HepG2 (cell line): ENCODE data around the gene CREBBP. TPM values are rescaled to one million over a fixed set of nuclear protein-coding genes. Genes with fewer than 3 reads are reported as not detected.

ENCODE experiments used
- ATAC-seq: fragments of 200-7000 bp; cut with Tn5 transposase; 3 replicates; pipeline ENCODE4 v1.9.1; 2020; ENCODE audit warnings: mild to moderate bottlenecking, moderate library complexity
- BruUV-seq: library from RNA; stranded (reverse); fragments of 400-500 nt; replicated peaks from 2 replicates; lab custom pipeline; 2021; lab: Mats Ljungman, UMichigan
- CTCF ChIA-PET: fragments of 300-600 bp; formaldehyde crosslinking; extraction: SDS; loops from one replicate; lab custom pipeline; 2021; ENCODE audit warnings: low total read pairs, inconsistent platforms, low intra/inter-chr PET ratio; lab: Yijun Ruan, JAX
- POLR2A ChIA-PET: fragments of 350-600 bp; sonication (Branson Sonifier 250); formaldehyde crosslinking; loops from one replicate; lab custom pipeline; 2020; ENCODE audit warnings: antibody characterized with exemption, inconsistent platforms; lab: Yijun Ruan, JAX
- DNase-seq: peaks from one replicate; pipeline ENCODE4 v3.0.0-alpha.2; 2015; ENCODE audit warnings: low spot score
- FAIRE-seq: peaks from 3 replicates; lab custom pipeline; 2011; peaks lifted over from hg19 to GRCh38; lab: Jason Lieb, UNC
- H2AFZ ChIP-seq: one replicate; pipeline ENCODE4 v1.6.1; 2011; ENCODE audit warnings: low read length, inconsistent platforms
- H3K27ac ChIP-seq: fragments of 300-600 bp; 3 replicates; pipeline ENCODE4 v1.8.0; 2011; ENCODE audit warnings: mixed run types, mild to moderate bottlenecking, mixed read lengths, low read length, inconsistent platforms; ENCODE audit not compliant: insufficient read depth; ENCODE audit errors: extremely low read length
- H3K27me3 ChIP-seq, 2 experiments: fragments of 200-600 bp in 1 of 2; 2 replicates in 1 of 2; 3 replicates in 1 of 2; pipeline versions ENCODE4 v1.6.0 to v1.8.0; 2011; ENCODE audit warnings: low read length in 2 of 2, mild to moderate bottlenecking in 2 of 2, moderate library complexity in 2 of 2, inconsistent platforms in 1 of 2; ENCODE audit not compliant: insufficient read depth in 2 of 2, control insufficient read depth in 1 of 2
- H3K36me3 ChIP-seq, 2 experiments: fragments of 200-600 bp in 1 of 2; replicated peaks in 1 of 2; 2 replicates in 1 of 2; 3 replicates in 1 of 2; pipeline versions ENCODE4 v1.5.1 to v1.8.0; 2011; ENCODE audit warnings: low read length in 2 of 2, inconsistent platforms in 1 of 2; ENCODE audit not compliant: insufficient read depth in 2 of 2, control insufficient read depth in 1 of 2
- H3K4me1 ChIP-seq: 2 replicates; pipeline ENCODE4 v1.5.1; 2012; ENCODE audit warnings: low read length, inconsistent platforms; ENCODE audit not compliant: insufficient read depth
- H3K4me2 ChIP-seq: 2 replicates; pipeline ENCODE4 v1.6.0; 2011; ENCODE audit warnings: low read depth, low read length, inconsistent platforms
- H3K4me3 ChIP-seq, 3 experiments: fragments of 200-600 bp in 1 of 3; sonication (generic), shearing (Covaris generic) in 1 of 3; replicated peaks in 1 of 3; 2 replicates each; pipeline ENCODE4 v1.5.1; 2011 to 2016; ENCODE audit warnings: low read length in 3 of 3, inconsistent platforms in 2 of 3, low read depth in 2 of 3, mild to moderate bottlenecking in 2 of 3, control low read depth in 1 of 3, mixed read lengths in 1 of 3; ENCODE audit not compliant: insufficient read depth in 1 of 3
- H3K79me2 ChIP-seq: one replicate; pipeline ENCODE4 v1.6.1; 2011; ENCODE audit warnings: low read length, inconsistent platforms; ENCODE audit not compliant: insufficient read depth
- H3K9ac ChIP-seq: 2 replicates; pipeline ENCODE4 v1.6.0; 2011; ENCODE audit warnings: mild to moderate bottlenecking, low read depth, low read length, inconsistent platforms; ENCODE audit not compliant: insufficient read depth
- H3K9me3 ChIP-seq: 2 replicates; pipeline ENCODE4 v1.5.1; 2012; ENCODE audit warnings: mild to moderate bottlenecking, low read length
- H4K20me1 ChIP-seq: 2 replicates; pipeline ENCODE4 v1.6.0; 2011; ENCODE audit warnings: inconsistent platforms, mild to moderate bottlenecking, low read length, moderate library complexity; ENCODE audit not compliant: insufficient read depth
- AHR ChIP-seq: IDR thresholded peaks from 2 replicates; pipeline ENCODE4 v1.6.1; 2018; ENCODE audit warnings: missing genetic modification reagents, missing compliant biosample characterization
- BHLHE40 ChIP-seq: IDR thresholded peaks from 2 replicates; pipeline ENCODE4 v1.6.1; 2011; ENCODE audit warnings: low read length, improper control_type of control experiment
- BORCS8-MEF2B ChIP-seq: sonication (generic); formaldehyde crosslinking; IDR thresholded peaks from 2 replicates; pipeline ENCODE4 v1.8.0; 2022; ENCODE audit warnings: mild to moderate bottlenecking, missing genetic modification reagents
- SMARCC2 ChIP-seq: fragments of 450-650 bp; IDR thresholded peaks from 2 replicates; pipeline ENCODE4 v1.6.1; 2017; ENCODE audit warnings: antibody characterized with exemption, mild to moderate bottlenecking
- ZMYM3 ChIP-seq: sonication (generic); formaldehyde crosslinking; IDR thresholded peaks from 2 replicates; pipeline ENCODE4 v1.5.1; 2020; ENCODE audit warnings: mild to moderate bottlenecking, missing genetic modification reagents
- ZNF263 ChIP-seq: sonication (generic); formaldehyde crosslinking; IDR thresholded peaks from 2 replicates; pipeline ENCODE4 v1.4.0; 2020; ENCODE audit warnings: missing genetic modification reagents
- ZNF3 ChIP-seq: IDR thresholded peaks from 2 replicates; pipeline ENCODE4 v1.7.0; 2017; ENCODE audit warnings: inconsistent platforms
- ZNF337 ChIP-seq: sonication (generic); formaldehyde crosslinking; IDR thresholded peaks from 2 replicates; pipeline ENCODE4 v1.5.1; 2020; ENCODE audit warnings: missing genetic modification reagents, low read depth, mild to moderate bottlenecking, borderline replicate concordance
- ZNF547 ChIP-seq: sonication (generic); formaldehyde crosslinking; IDR thresholded peaks from 2 replicates; pipeline ENCODE4 v1.5.1; 2020; ENCODE audit warnings: mild to moderate bottlenecking, missing genetic modification reagents
- WGBS: methylation state at CpG from one replicate; pipeline ENCODE4 v1.1.6; 2017; ENCODE audit warnings: low lambda C conversion rate; 5-methylcytosine and 5-hydroxymethylcytosine counted together
- in situ Hi-C: cut with HindIII; loops from 2 replicates; pipeline ENCODE4 v1.10.0; 2017; ENCODE audit warnings: low pct_unique_long_range_greater_than_20kb; ENCODE audit not compliant: extremely low pct_ligation_motif_present
- intact Hi-C: fragments of 100-400 bp; cut with micrococcal nuclease; formaldehyde crosslinking; loops from one replicate; pipeline ENCODE4 v1.10.0; 2022; ENCODE audit not compliant: unreplicated experiment
- polyA plus RNA-seq, 8 experiments: library from polyadenylated mRNA; depleted of rRNA in 3 of 8; stranded (reverse) in 7 of 8; unstranded in 1 of 8; fragments of >200 nt; fragmentation: Illumina TruSeq in 4 of 8; extraction: Trizol in 4 of 8; gene quantifications; 2 replicates each; pipeline versions ENCODE4 v1.2.1 to v1.2.3, GENCODE V29; 2011 to 2016; ENCODE audit warnings: low read depth in 4 of 8, missing spikeins in 1 of 8, mixed read lengths in 1 of 8; ENCODE audit not compliant: insufficient read depth in 1 of 8
- total RNA-seq, 5 experiments: library from RNA; depleted of rRNA; stranded (reverse); fragments of >200 nt; fragmentation: Illumina TruSeq; extraction: Trizol; gene quantifications; 2 replicates each; pipeline ENCODE4 v1.2.3, GENCODE V29; 2016; ENCODE audit warnings: low read depth in 1 of 5
- TF ChIP-seq, protein P1 (sequence below): IDR thresholded peaks from 2 replicates; pipeline ENCODE4 v1.6.1; 2016; ENCODE audit warnings: missing biosample characterization, missing genetic modification reagents, low read depth
- TF ChIP-seq, protein P2 (sequence below): sonication (generic); formaldehyde crosslinking; IDR thresholded peaks from 2 replicates; pipeline ENCODE4 v1.5.0; 2020; ENCODE audit warnings: mild to moderate bottlenecking, missing genetic modification reagents

CREBBP gene
- total and polyA plus RNA-seq, 2 of the 13 experiments (the other 11 are each of a cell fraction or from before 2014, with no cell fraction given), result 5.3 to 10.4 TPM

DNA sequence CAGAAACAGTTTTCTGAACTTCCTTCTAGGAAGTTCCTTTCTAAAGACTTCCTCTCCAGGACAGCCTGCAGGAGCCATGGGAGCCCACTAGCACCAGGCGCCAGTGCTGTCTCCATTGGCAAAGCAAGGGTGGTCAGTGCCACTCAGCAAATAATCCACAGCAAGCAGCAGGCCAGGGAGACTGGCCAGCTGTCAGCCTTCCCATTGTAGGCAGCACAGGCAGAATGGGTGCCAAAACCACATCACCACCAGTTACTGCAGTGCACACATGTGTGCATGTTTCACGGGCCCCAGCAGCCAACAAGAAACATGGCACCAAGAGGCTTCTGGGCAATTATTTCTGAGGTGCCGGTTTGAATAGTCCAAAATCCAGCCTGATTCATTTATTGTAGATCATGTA lies 199.3 kb downstream of the CREBBP start:
- Histone ChIP-seq H3K4me2 (no peak overlapping the region), H2AFZ (no peak overlapping the region), H3K9ac (no peak overlapping the region), H3K27me3 (no peaks in the 10 kb centered on the region), H4K20me1 (no peaks in the 10 kb centered on the region), H3K4me3 (no peak overlapping the region), H3K79me2 (no peaks in the 10 kb centered on the region), H3K4me1 (no peaks in the 10 kb centered on the region), H3K9me3 (no peaks in the 10 kb centered on the region), H3K36me3 (peaks cover 35 to 74% of the 10 kb centered on the region in 2 experiments), H3K27ac (no peak overlapping the region)
- DNase-seq (no peak), FAIRE-seq (no peak), ATAC-seq (no peak)
- in situ Hi-C loops, result no loop called here
- no TSS peak for BruUV-seq
- ChIA-PET POLR2A (no interaction called here), CTCF (no interaction called here)
- intact Hi-C loops, result no loop called here
- TF ChIP-seq SMARCC2 (no peak), AHR (CRISPR knock-in tag) (no peak)
- 97% methylated on average over 2 of the region's 3 CpGs for WGBS

DNA sequence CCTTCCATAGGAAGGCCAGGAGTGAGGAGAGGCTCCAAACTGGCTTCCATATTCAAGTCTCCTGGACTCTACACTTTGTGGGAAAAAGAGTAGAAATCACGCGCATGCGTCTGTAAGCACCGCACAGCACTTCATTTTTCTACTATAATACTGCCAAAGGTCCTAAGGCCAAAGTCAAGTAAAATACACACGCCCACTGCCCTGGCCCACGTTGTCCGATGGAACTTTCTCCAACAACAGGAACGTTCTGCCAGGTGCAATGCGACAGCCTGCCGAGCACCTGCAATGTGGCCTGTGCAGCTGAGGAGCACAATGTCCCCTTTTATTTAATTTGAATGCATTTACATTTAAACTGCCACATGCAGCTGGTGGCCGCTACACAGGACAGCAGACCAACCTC lies 202.5 kb downstream of the CREBBP start:
- Histone ChIP-seq H3K9ac (no peak overlapping the region), H2AFZ (no peak overlapping the region), H3K79me2 (no peaks in the 10 kb centered on the region), H3K36me3 (peaks cover 40 to 80% of the 10 kb centered on the region in 2 experiments), H3K4me1 (no peaks in the 10 kb centered on the region), H3K27me3 (no peaks in the 10 kb centered on the region), H4K20me1 (no peaks in the 10 kb centered on the region), H3K9me3 (no peaks in the 10 kb centered on the region), H3K27ac (no peak overlapping the region), H3K4me3 (no peak overlapping the region), H3K4me2 (no peak overlapping the region)
- TSS peak; percentile 47 for BruUV-seq
- DNase-seq (no peak), ATAC-seq (no peak), FAIRE-seq (no peak)
- ChIA-PET POLR2A (no interaction called here), CTCF (no interaction called here)
- TF ChIP-seq ZMYM3 (CRISPR knock-in tag), result no peak
- TF ChIP-seq BHLHE40, result no peak
- TF ChIP-seq ZNF547, result no peak
- TF ChIP-seq ZNF3 (CRISPR knock-in tag), result no peak
- no peak for TF ChIP-seq ZNF263
- no peak for TF ChIP-seq BORCS8-MEF2B (CRISPR knock-in tag)
- TF ChIP-seq ZNF337 (CRISPR knock-in tag), result no peak
- TF ChIP-seq, protein P1, sequence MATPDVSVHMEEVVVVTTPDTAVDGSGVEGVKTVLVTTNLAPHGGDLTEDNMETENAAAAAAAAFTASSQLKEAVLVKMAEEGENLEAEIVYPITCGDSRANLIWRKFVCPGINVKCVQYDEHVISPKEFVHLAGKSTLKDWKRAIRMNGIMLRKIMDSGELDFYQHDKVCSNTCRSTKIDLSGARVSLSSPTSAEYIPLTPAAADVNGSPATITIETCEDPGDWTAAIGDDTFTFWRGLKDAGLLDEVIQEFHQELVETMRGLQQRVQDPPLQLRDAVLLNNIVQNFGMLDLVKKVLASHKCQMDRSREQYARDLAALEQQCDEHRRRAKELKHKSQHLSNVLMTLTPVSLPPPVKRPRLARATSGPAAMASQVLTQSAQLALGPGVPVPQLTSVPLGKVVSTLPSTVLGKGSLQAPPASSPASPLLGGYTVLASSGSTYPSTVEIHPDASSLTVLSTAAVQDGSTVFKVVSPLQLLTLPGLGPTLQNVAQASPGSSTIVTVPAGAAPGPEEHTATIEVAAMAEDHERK (CRISPR knock-in tag), result no peak
- TF ChIP-seq, protein P2, sequence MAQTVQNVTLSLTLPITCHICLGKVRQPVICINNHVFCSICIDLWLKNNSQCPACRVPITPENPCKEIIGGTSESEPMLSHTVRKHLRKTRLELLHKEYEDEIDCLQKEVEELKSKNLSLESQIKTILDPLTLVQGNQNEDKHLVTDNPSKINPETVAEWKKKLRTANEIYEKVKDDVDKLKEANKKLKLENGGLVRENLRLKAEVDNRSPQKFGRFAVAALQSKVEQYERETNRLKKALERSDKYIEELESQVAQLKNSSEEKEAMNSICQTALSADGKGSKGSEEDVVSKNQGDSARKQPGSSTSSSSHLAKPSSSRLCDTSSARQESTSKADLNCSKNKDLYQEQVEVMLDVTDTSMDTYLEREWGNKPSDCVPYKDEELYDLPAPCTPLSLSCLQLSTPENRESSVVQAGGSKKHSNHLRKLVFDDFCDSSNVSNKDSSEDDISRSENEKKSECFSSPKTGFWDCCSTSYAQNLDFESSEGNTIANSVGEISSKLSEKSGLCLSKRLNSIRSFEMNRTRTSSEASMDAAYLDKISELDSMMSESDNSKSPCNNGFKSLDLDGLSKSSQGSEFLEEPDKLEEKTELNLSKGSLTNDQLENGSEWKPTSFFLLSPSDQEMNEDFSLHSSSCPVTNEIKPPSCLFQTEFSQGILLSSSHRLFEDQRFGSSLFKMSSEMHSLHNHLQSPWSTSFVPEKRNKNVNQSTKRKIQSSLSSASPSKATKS (CRISPR knock-in tag), result no peak
- in situ Hi-C loops (no loop called here), intact Hi-C loops (no loop called here)
- WGBS, result 98% methylated on average over 11 of the region's 11 CpGs
